Heart right ventricle (tissue), 16 donors: ENCODE measurements around the gene ZBTB25. TPM values are rescaled to one million over a fixed set of nuclear protein-coding genes. Genes with fewer than 3 reads are reported as not detected.

Experiments
- ATAC-seq, 8 donors: fragments of 200-7000 bp; cut with Tn5 transposase; one replicate each; pipeline ENCODE4 v1.9.1; 2020; ENCODE audit warnings: mild to moderate bottlenecking in 8 of 8, moderate library complexity in 8 of 8, moderate number of reproducible peaks in 1 of 8
- DNase-seq, 2 donors: peaks; one replicate each; pipeline ENCODE4 v3.0.0-alpha.2; 2020
- H3K27ac ChIP-seq, 10 donors: fragments of 200-600 bp; sonication (generic) in 2 of 10; one replicate each; pipeline versions ENCODE4 v1.5.0 to v1.8.0; 2020 to 2022; ENCODE audit warnings: mild to moderate bottlenecking in 3 of 10
- H3K27me3 ChIP-seq, 7 donors: fragments of 200-600 bp; one replicate each; pipeline ENCODE4 v1.8.0; 2021 to 2022; ENCODE audit warnings: mild to moderate bottlenecking in 2 of 7
- H3K36me3 ChIP-seq, 9 donors: fragments of 200-600 bp; sonication (generic) in 1 of 9; one replicate each; pipeline versions ENCODE4 v1.5.0 to v1.8.0; 2020 to 2022; ENCODE audit warnings: mild to moderate bottlenecking in 2 of 9
- H3K4me1 ChIP-seq, 9 donors: fragments of 200-600 bp; sonication (generic) in 1 of 9; one replicate each; pipeline versions ENCODE4 v1.5.0 to v1.8.0; 2020 to 2022; ENCODE audit warnings: mild to moderate bottlenecking in 4 of 9
- H3K4me3 ChIP-seq, 10 donors: fragments of 200-600 bp; sonication (generic) in 2 of 10; one replicate each; pipeline versions ENCODE4 v1.5.0 to v1.8.0; 2020 to 2022; ENCODE audit warnings: mild to moderate bottlenecking in 7 of 10, moderate library complexity in 2 of 10
- H3K9me3 ChIP-seq, 11 donors: fragments of 200-600 bp in 10 of 11; sonication (generic) in 2 of 11; one replicate each; pipeline versions ENCODE4 v1.5.0 to v1.8.0; 2013 to 2022; ENCODE audit warnings: mild to moderate bottlenecking in 2 of 11, control low read depth in 1 of 11, moderate library complexity in 1 of 11
- WGBS, 2 donors: extraction: QIAGEN DNeasy Blood & Tissue Kit; methylation state at CpG; one replicate each; pipeline ENCODE4 v1.1.7; 2013; ENCODE audit warnings: inconsistent platforms in 1 of 2; 5-methylcytosine and 5-hydroxymethylcytosine counted together
- intact Hi-C, 10 donors: fragments of 100-400 bp; cut with DNase I; formaldehyde crosslinking; loops; one replicate each; pipeline versions ENCODE4 v1.11.1 to v1.14.2; 2022
- polyA plus RNA-seq, 2 donors: library from polyadenylated mRNA; stranded (reverse); fragments of 200-250 nt; gene quantifications; one replicate each; pipeline ENCODE4 v1.2.3, GENCODE V29; 2013
- total RNA-seq, 10 donors: library from RNA; stranded (reverse); fragmentation: NEBNext Ultra II Directional in 3 of 10; extraction: Animal tissue kit (Norgen Biotek cat#: 25700) in 3 of 10; gene quantifications; one replicate each; pipeline versions ENCODE4 v1.2.1 to v1.2.4, GENCODE V29; 2021 to 2023
- TF ChIP-seq, protein P1 (sequence below), 9 donors: fragments of 200-600 bp; sonication (generic) in 2 of 9; IDR thresholded peaks; one replicate each; pipeline versions ENCODE4 v1.5.0 to v1.8.0; 2021 to 2022; ENCODE audit warnings: antibody characterized with exemption in 9 of 9, mild to moderate bottlenecking in 5 of 9, moderate library complexity in 1 of 9
- donor health status: Arrhythmogenic right ventricular cardiomyopathy.
- donor health status: ischemic (EF 13 %, LVEDD 7.1; RV severe dilation, severe dysfunction).
- donor health status: healthy with polysubstance abuse.
- donor health status: DM: no; HTN: yes; CAD: no.
- donor health status: DM: no; HTN: no; CAD: no.
- donor health status: ischemic (EF 25% LVEDD 6.9; RV normal size, moderate dysfunction).
- donor health status: ischemic (EF 25% LVEDD 5.7; RV mildly dilated, moderate dysfunction).
- donor health status: healthy.
- donor health status: DM: yes; HTN: yes; CAD: no.
- donor health status: Ischemic cardiomyopathy.
- donor health status: ischemic (EF 35%, LVEDD 5.7; RV mildly dilated, moderate dysfunction).
- donor health status: nonischemic (EF 11% LVEDD 7.7; RV severe dilation, severe dysfunction).
- donor health status: DM: yes; HTN: yes; CAD: no.
- donor health status: PGD.
- donor health status: ischemic (EF 29% LVEDD 5.4; RV normal size, mild dysfunction).
- donor health status: nonischemic (EF 23%, LVEDD 6.1; RV moderate dilation, normal function).

ZBTB25 gene
- total and polyA plus RNA-seq, 12 donors: 3.0 to 24.7 (median 20.3) TPM

DNA sequence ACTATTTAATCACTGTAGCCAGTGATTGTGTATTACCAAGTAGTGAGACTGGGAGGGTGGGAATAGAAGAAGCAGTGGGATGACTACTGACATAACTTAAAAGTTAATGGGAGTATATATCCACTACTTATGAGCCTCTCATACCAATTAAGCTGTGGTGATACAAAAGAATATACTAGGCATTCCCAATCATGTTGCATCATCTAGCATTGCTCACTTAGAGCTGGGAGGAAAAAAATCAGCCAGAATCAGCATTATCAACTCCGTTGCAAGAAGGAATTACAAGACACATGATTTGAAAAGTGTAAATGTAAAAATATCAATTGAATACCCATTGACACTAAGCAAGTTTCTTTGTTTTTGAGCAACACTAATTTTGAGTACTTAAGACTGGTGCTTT lies 45.4 kb upstream of the ZBTB25 start:
- Histone ChIP-seq H3K4me3 (no peak overlapping the region), H3K4me1 (peaks cover 0 to 19% (median 13%) of the 10 kb centered on the region in 9 donors), H3K27me3 (peaks cover 0 to 46% (median 6%) of the 10 kb centered on the region in 7 donors), H3K36me3 (no peaks in the 10 kb centered on the region), H3K9me3 (no peaks in the 10 kb centered on the region), H3K27ac (no peak overlapping the region)
- ATAC-seq (no peak), DNase-seq (no peak)
- 96 to 100% methylated on average over 1 of the region's 1 CpG for WGBS, 2 donors
- intact Hi-C loops: loop anchor here in 3 of 10 donors (10.0 kb wide), 2 partner anchors 86 to 226 kb away; no protein-coding TSS in a partner anchor
- TF ChIP-seq, protein P1, sequence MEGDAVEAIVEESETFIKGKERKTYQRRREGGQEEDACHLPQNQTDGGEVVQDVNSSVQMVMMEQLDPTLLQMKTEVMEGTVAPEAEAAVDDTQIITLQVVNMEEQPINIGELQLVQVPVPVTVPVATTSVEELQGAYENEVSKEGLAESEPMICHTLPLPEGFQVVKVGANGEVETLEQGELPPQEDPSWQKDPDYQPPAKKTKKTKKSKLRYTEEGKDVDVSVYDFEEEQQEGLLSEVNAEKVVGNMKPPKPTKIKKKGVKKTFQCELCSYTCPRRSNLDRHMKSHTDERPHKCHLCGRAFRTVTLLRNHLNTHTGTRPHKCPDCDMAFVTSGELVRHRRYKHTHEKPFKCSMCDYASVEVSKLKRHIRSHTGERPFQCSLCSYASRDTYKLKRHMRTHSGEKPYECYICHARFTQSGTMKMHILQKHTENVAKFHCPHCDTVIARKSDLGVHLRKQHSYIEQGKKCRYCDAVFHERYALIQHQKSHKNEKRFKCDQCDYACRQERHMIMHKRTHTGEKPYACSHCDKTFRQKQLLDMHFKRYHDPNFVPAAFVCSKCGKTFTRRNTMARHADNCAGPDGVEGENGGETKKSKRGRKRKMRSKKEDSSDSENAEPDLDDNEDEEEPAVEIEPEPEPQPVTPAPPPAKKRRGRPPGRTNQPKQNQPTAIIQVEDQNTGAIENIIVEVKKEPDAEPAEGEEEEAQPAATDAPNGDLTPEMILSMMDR (IDR thresholded peaks at IDR 0.05): no peak

DNA sequence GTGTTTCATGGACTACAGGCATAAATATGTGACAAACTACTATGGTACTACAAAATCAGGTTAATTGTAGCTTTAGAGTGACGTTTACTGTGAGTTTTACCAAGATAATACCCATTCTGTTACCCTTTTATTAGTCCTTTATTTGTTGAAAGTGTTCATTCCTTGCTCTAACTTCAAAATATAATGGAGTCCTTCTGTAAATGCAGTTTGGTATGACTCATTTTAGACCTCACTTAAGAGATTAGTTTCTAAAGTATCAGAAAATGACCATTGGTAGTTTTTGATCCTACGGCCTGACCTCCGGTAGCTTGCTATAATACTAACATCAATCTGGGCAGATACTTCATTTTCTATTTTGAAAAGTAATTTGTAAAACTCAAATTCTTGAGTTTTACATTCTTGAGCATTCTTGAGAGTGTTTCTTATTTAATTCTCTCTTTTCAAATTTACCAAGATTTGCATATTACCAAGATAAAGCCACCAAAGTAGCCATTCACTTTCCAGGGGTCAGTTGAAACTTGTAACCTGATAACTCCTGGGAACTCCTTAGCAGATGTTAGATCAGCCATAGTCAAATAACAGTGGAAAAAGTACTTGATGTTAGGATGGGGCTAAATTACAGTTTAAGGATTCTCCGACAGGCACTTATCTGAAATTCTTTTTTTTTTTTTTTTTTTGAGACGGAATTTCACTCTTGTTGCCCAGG lies 41.1 kb upstream of the ZBTB25 start:
- Histone ChIP-seq H3K27ac (no peak overlapping the region), H3K36me3 (no peaks in the 10 kb centered on the region), H3K4me1 (peaks cover 0 to 35% (median 16%) of the 10 kb centered on the region in 9 donors), H3K27me3 (peaks cover 0 to 60% (median 8%) of the 10 kb centered on the region in 7 donors), H3K4me3 (no peak overlapping the region), H3K9me3 (peaks cover 0 to 13% (median 0%) of the 10 kb centered on the region in 11 donors)
- TF ChIP-seq, protein P1 (IDR thresholded peaks at IDR 0.05): no peak
- WGBS, 2 donors: 76 to 89% methylated on average over 5 of the region's 5 CpGs
- DNase-seq: no peak
- intact Hi-C loops: loop anchor here in 4 of 10 donors (5.0 to 10.0 kb wide), 3 partner anchors 90 to 230 kb away; no protein-coding TSS in a partner anchor
- no peak for ATAC-seq

DNA sequence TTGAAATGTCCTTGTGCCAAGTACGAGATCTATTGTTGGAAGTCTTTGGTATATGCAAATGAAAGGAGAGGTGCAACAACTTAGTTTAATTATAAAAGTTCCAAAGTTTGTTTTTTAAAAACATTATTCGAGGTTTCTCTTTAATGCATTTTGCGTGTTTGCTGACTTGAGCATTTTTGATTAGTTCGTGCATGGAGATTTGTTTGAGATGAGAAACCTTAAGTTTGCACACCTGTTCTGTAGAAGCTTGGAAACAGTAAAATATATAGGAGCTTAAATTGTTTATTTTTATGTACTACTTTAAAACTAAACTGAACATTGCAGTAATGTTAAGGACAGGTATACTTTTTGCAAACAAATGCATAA lies 39.2 kb upstream of the ZBTB25 start:
- H3K27ac ChIP-seq: no peak overlapping the region
- ATAC-seq: no peak
- DNase-seq: no peak
- H3K9me3 ChIP-seq: peaks cover 0 to 13% (median 0%) of the 10 kb centered on the region in 11 donors
- peak overlapping the region in 7 of 10 donors; percentile 36 to 75 (median 72) for H3K4me3 ChIP-seq
- intact Hi-C loops: loop anchor here in 4 of 10 donors (5.0 to 10.0 kb wide), 3 partner anchors 92 to 232 kb away; no protein-coding TSS in a partner anchor
- TF ChIP-seq, protein P1 (IDR thresholded peaks at IDR 0.05): no peak
- no peaks in the 10 kb centered on the region for H3K36me3 ChIP-seq
- WGBS, 2 donors: 70 to 71% methylated on average over 4 of the region's 4 CpGs
- peaks cover 0 to 35% (median 16%) of the 10 kb centered on the region in 9 donors for H3K4me1 ChIP-seq
- H3K27me3 ChIP-seq: peaks cover 0 to 44% (median 6%) of the 10 kb centered on the region in 7 donors

DNA sequence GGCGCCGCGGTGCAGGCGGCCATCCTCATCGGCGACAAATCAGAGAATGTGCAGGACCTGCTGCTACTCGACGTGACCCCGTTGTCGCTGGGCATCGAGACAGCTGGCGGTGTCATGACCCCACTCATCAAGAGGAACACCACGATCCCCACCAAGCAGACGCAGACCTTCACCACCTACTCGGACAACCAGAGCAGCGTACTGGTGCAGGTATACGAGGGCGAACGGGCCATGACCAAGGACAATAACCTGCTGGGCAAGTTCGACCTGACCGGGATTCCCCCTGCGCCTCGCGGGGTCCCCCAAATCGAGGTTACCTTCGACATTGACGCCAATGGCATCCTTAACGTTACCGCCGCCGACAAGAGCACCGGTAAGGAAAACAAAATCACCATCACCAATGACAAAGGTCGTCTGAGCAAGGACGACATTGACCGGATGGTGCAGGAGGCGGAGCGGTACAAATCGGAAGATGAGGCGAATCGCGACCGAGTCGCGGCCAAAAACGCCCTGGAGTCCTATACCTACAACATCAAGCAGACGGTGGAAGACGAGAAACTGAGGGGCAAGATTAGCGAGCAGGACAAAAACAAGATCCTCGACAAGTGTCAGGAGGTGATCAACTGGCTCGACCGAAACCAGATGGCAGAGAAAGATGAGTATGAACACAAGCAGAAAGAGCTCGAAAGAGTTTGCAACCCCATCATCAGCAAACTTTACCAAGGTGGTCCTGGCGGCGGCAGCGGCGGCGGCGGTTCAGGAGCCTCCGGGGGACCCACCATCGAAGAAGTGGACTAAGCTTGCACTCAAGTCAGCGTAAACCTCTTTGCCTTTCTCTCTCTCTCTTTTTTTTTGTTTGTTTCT lies 38.6 kb upstream of the ZBTB25 start:
- Histone ChIP-seq H3K36me3 (no peaks in the 10 kb centered on the region), H3K4me1 (peaks cover 0 to 35% (median 16%) of the 10 kb centered on the region in 9 donors), H3K9me3 (peaks cover 0 to 13% (median 0%) of the 10 kb centered on the region in 11 donors), H3K27me3 (peaks cover 0 to 44% (median 4%) of the 10 kb centered on the region in 7 donors), H3K4me3 (peak overlapping the region in 9 of 10 donors; percentile 21 to 75 (median 71)), H3K27ac (peak overlapping the region in 1 of 10 donors; percentile 15)
- TF ChIP-seq, protein P1 (IDR thresholded peaks at IDR 0.05): no peak
- no peak for DNase-seq
- 8 to 11% methylated on average over 61 of the region's 61 CpGs for WGBS, 2 donors
- intact Hi-C loops: loop anchor here in 9 of 10 donors (2.0 to 10.0 kb wide), 4 partner anchors 93 to 233 kb away; no protein-coding TSS in a partner anchor
- ATAC-seq: no peak
